ENCODE measurements around the gene SHE. TPM values are rescaled to one million over a fixed set of nuclear protein-coding genes. Genes with fewer than 3 reads are reported as not detected.
"Not testable (repeated sequence)": the region's sequence is repeated elsewhere in the genome, so short reads cannot be mapped to it uniquely, and the experiment has no call there.

Gene SHE
- total RNA-seq, 1 experiment from 2014 or later, result not detected

GRCh38 chr1:154489695-154490274 is 12.4 kb downstream of the SHE start:
- Mint-ChIP-seq H3K36me3 (ENCODE audit: insufficient read depth, unreplicated experiment) (no peaks in the 10 kb centered on the region), H3K27ac (ENCODE audit: unreplicated experiment) (no peak overlapping the region), H3K4me1 (ENCODE audit: low read depth, unreplicated experiment) (no peaks in the 10 kb centered on the region), H3K9me3 (ENCODE audit: low read depth, unreplicated experiment) (no peaks in the 10 kb centered on the region), H3K27me3 (ENCODE audit: unreplicated experiment) (peaks cover 76% of the 10 kb centered on the region), H3K4me3 (ENCODE audit: low read depth, unreplicated experiment) (no peak overlapping the region)
- BruUV-seq (replicated peaks), result no TSS peak
- no peak for TF ChIP-seq CTCF (IDR thresholded peaks at IDR 0.05; ENCODE audit: unreplicated experiment)
- CTCF ChIA-PET, result interaction anchor here (0.7 kb wide), 2 partner anchors 15 to 57 kb away, joined by 3 to 5 read pairs; no protein-coding TSS in a partner anchor
- intact Hi-C loops (cut with micrococcal nuclease; ENCODE audit: unreplicated experiment), result no loop called here
- DNase-seq, result no peak

- CTCF ChIA-PET, result interaction anchor here (0.7 kb wide), 2 partner anchors 16 to 58 kb away, joined by 3 to 5 read pairs; no protein-coding TSS in a partner anchor
- Mint-ChIP-seq H3K4me1 (ENCODE audit: low read depth, unreplicated experiment) (no peaks in the 10 kb centered on the region), H3K27me3 (ENCODE audit: unreplicated experiment) (peaks cover 76% of the 10 kb centered on the region), H3K4me3 (ENCODE audit: low read depth, unreplicated experiment) (no peak overlapping the region), H3K27ac (ENCODE audit: unreplicated experiment) (no peak overlapping the region), H3K36me3 (ENCODE audit: insufficient read depth, unreplicated experiment) (peaks cover 4% of the 10 kb centered on the region), H3K9me3 (ENCODE audit: low read depth, unreplicated experiment) (no peaks in the 10 kb centered on the region)
- DNase-seq, result no peak
- no TSS peak for BruUV-seq (replicated peaks)
- no peak for TF ChIP-seq CTCF (IDR thresholded peaks at IDR 0.05; ENCODE audit: unreplicated experiment)
- intact Hi-C loops (cut with micrococcal nuclease; ENCODE audit: unreplicated experiment), result no loop called here
Measured at GRCh38 chr1:154488922-154489321, 13.3 kb downstream of the SHE start.

GRCh38 chr1:154486756-154487155 is 15.5 kb downstream of the SHE start:
- H3K9me3 Mint-ChIP-seq (ENCODE audit: low read depth, unreplicated experiment); DNase-seq; BruUV-seq (replicated peaks); intact Hi-C loops (cut with micrococcal nuclease; ENCODE audit: unreplicated experiment); H3K27ac Mint-ChIP-seq (ENCODE audit: unreplicated experiment); H3K36me3 Mint-ChIP-seq (ENCODE audit: insufficient read depth, unreplicated experiment); H3K4me3 Mint-ChIP-seq (ENCODE audit: low read depth, unreplicated experiment); H3K4me1 Mint-ChIP-seq (ENCODE audit: low read depth, unreplicated experiment); CTCF ChIA-PET: not testable (repeated sequence)
- H3K27me3 Mint-ChIP-seq (ENCODE audit: unreplicated experiment), result peaks cover 67% of the 10 kb centered on the region

- peaks cover 59% of the 10 kb centered on the region for H3K27me3 Mint-ChIP-seq (ENCODE audit: unreplicated experiment)
- CTCF ChIA-PET, result no interaction called here
- no peaks in the 10 kb centered on the region for H3K4me1 Mint-ChIP-seq (ENCODE audit: low read depth, unreplicated experiment)
- H3K4me3 Mint-ChIP-seq (ENCODE audit: low read depth, unreplicated experiment), result no peak overlapping the region
- TF ChIP-seq CTCF (IDR thresholded peaks at IDR 0.05; ENCODE audit: unreplicated experiment), result no peak
- H3K36me3 Mint-ChIP-seq (ENCODE audit: insufficient read depth, unreplicated experiment), result peaks cover 4% of the 10 kb centered on the region
- no TSS peak for BruUV-seq (replicated peaks)
- no peak for DNase-seq
- H3K27ac Mint-ChIP-seq (ENCODE audit: unreplicated experiment), result no peak overlapping the region
- intact Hi-C loops (cut with micrococcal nuclease; ENCODE audit: unreplicated experiment), result no loop called here
- H3K9me3 Mint-ChIP-seq (ENCODE audit: low read depth, unreplicated experiment), result no peaks in the 10 kb centered on the region
Measured at GRCh38 chr1:154485910-154486496, 16.2 kb downstream of the SHE start.

- Mint-ChIP-seq H3K4me3 (ENCODE audit: low read depth, unreplicated experiment) (no peak overlapping the region), H3K9me3 (ENCODE audit: low read depth, unreplicated experiment) (no peaks in the 10 kb centered on the region), H3K27ac (ENCODE audit: unreplicated experiment) (no peak overlapping the region), H3K4me1 (ENCODE audit: low read depth, unreplicated experiment) (no peaks in the 10 kb centered on the region), H3K27me3 (ENCODE audit: unreplicated experiment) (peaks cover 50% of the 10 kb centered on the region), H3K36me3 (ENCODE audit: insufficient read depth, unreplicated experiment) (peaks cover 4% of the 10 kb centered on the region)
- no TSS peak for BruUV-seq (replicated peaks)
- intact Hi-C loops (cut with micrococcal nuclease; ENCODE audit: unreplicated experiment), result no loop called here
- no peak for TF ChIP-seq CTCF (IDR thresholded peaks at IDR 0.05; ENCODE audit: unreplicated experiment)
- no peak for DNase-seq
- CTCF ChIA-PET, result interaction anchor here (0.6 to 1.1 kb wide), 4 partner anchors 12 to 183 kb away, joined by 3 to 9 read pairs (median 3); no protein-coding TSS in a partner anchor
Measured at GRCh38 chr1:154485106-154485505, 17.1 kb downstream of the SHE start.

Measured in Calu3 (cell line).